Esophagus muscularis mucosa (tissue), 4 donors: ENCODE data around the gene STK33. TPM values are rescaled to one million over a fixed set of nuclear protein-coding genes. Genes with fewer than 3 reads are reported as not detected.

Experiments
- DNase-seq: peaks from one replicate; pipeline ENCODE4 v3.0.0-alpha.2; 2017; ENCODE audit errors: extremely low spot score
- H3K27ac ChIP-seq, 4 donors: fragments of 200-600 bp; sonication (generic); replicated peaks in 1 of 4; 1 replicate in 3 of 4; 2 replicates in 1 of 4; pipeline ENCODE4 v1.5.1; 2016 to 2019; ENCODE audit warnings: mild to moderate bottlenecking in 1 of 4
- H3K27me3 ChIP-seq, 4 donors: fragments of 200-600 bp; sonication (generic); one replicate each; pipeline versions ENCODE4 v1.5.1 to v1.6.0; 2016 to 2019
- H3K36me3 ChIP-seq, 4 donors: fragments of 200-600 bp; sonication (generic); one replicate each; pipeline ENCODE4 v1.5.1; 2016 to 2019
- H3K4me1 ChIP-seq, 4 donors: fragments of 200-600 bp; sonication (generic); one replicate each; pipeline ENCODE4 v1.5.1; 2016 to 2019
- H3K4me3 ChIP-seq, 4 donors: fragments of 200-600 bp; sonication (generic); 1 replicate in 2 of 4; 2 replicates in 2 of 4; pipeline ENCODE4 v1.5.1; 2016 to 2019; ENCODE audit warnings: mild to moderate bottlenecking in 4 of 4, moderate library complexity in 1 of 4
- H3K9me3 ChIP-seq, 4 donors: fragments of 200-600 bp; sonication (generic); 1 replicate in 3 of 4; 2 replicates in 1 of 4; pipeline ENCODE4 v1.5.1; 2016 to 2019
- EP300 ChIP-seq: sonication (generic); formaldehyde crosslinking; IDR thresholded peaks from one replicate; pipeline ENCODE4 v1.6.1; 2017; ENCODE audit warnings: antibody characterized with exemption
- POLR2A ChIP-seq: fragments of 450-650 bp; IDR thresholded peaks from one replicate; pipeline ENCODE4 v1.6.1; 2017; ENCODE audit warnings: antibody characterized with exemption, moderate library complexity, mild to moderate bottlenecking, low read depth
- POLR2AphosphoS5 ChIP-seq, 2 donors: sonication (generic); formaldehyde crosslinking; IDR thresholded peaks; one replicate each; pipeline ENCODE4 v1.6.1; 2017; ENCODE audit warnings: antibody characterized with exemption in 2 of 2
- WGBS: methylation state at CpG from one replicate; pipeline ENCODE4 v1.1.5; 2018; 5-methylcytosine and 5-hydroxymethylcytosine counted together
- intact Hi-C: fragments of 100-400 bp; cut with DNase I; formaldehyde crosslinking; loops from one replicate; pipeline ENCODE4 v1.15.1; 2023
- total RNA-seq, 4 donors: library from RNA; depleted of rRNA; stranded (reverse); fragments of >200 nt; gene quantifications; one replicate each; pipeline versions ENCODE4 v1.1.0 to v1.2.1, GENCODE V29; 2016
- TF ChIP-seq, protein P1 (sequence below), 3 experiments: fragments of 200-600 bp in 2 of 3; fragments of 450-650 bp in 1 of 3; sonication (generic) in 2 of 3; IDR thresholded peaks; one replicate each; pipeline ENCODE4 v1.5.1; 2017 to 2019; ENCODE audit warnings: antibody characterized with exemption in 3 of 3, mild to moderate bottlenecking in 2 of 3, moderate library complexity in 1 of 3

The STK33 gene
- total RNA-seq, 4 donors from 2014 or later: 12.7 to 29.1 (median 19.8) TPM

DNA sequence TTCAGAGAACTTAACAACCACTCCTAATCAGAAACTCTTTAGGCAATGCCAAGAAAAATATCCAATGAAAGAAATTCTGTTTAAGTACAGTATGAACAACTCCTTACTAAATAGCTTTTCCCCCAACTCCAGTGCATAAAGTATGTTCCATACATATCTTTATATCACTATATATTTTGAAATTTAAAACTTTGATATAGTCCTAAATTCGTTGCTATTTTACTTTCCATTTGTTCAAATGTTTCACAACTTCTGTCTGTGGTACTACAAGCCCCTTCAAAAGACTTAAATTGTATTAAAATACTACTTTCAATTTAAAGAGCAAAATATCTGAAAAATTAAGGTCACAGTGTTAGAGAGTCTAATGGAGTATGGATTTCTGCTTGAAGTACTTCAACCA is 52.6 kb downstream of the STK33 start:
- TF ChIP-seq POLR2AphosphoS5 (IDR thresholded peaks at IDR 0.05) (no peak), POLR2A (no peak), EP300 (no peak)
- TF ChIP-seq, protein P1, sequence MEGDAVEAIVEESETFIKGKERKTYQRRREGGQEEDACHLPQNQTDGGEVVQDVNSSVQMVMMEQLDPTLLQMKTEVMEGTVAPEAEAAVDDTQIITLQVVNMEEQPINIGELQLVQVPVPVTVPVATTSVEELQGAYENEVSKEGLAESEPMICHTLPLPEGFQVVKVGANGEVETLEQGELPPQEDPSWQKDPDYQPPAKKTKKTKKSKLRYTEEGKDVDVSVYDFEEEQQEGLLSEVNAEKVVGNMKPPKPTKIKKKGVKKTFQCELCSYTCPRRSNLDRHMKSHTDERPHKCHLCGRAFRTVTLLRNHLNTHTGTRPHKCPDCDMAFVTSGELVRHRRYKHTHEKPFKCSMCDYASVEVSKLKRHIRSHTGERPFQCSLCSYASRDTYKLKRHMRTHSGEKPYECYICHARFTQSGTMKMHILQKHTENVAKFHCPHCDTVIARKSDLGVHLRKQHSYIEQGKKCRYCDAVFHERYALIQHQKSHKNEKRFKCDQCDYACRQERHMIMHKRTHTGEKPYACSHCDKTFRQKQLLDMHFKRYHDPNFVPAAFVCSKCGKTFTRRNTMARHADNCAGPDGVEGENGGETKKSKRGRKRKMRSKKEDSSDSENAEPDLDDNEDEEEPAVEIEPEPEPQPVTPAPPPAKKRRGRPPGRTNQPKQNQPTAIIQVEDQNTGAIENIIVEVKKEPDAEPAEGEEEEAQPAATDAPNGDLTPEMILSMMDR (IDR thresholded peaks at IDR 0.05): no peak
- WGBS: 51% methylated on average over 1 of the region's 1 CpG
- no peak for DNase-seq
- Histone ChIP-seq H3K4me3 (no peak overlapping the region), H3K9me3 (no peaks in the 10 kb centered on the region), H3K36me3 (no peaks in the 10 kb centered on the region), H3K27ac (no peak overlapping the region), H3K27me3 (no peaks in the 10 kb centered on the region), H3K4me1 (peaks cover 0 to 7% (median 5%) of the 10 kb centered on the region in 4 donors)
- intact Hi-C loops: no loop called here

DNA sequence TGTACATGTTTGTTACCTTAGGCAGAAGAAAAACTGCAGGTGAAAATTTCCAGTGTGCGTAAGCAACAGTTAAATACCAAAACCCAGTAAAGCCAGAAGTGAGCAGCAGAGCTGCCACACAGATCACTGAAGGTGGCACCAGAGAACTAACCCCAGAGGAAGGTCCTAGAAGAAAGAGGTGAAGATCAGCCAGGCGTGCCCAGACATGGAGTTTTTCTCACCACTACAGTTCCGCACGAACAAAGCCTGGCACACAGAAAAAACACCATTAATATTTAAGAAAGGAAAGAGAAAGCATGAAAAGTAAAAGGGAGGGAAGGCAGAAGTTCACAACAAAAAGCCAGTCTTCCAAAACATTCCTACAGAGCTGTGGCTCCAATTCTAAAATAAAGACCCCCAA is 60.7 kb downstream of the STK33 start:
- H3K27ac ChIP-seq: no peak overlapping the region
- H3K36me3 ChIP-seq: no peaks in the 10 kb centered on the region
- no peak overlapping the region for H3K4me3 ChIP-seq
- TF ChIP-seq, protein P1 (IDR thresholded peaks at IDR 0.05): no peak
- TF ChIP-seq EP300 (no peak), POLR2AphosphoS5 (IDR thresholded peaks at IDR 0.05) (no peak), POLR2A (no peak)
- intact Hi-C loops: no loop called here
- no peak for DNase-seq
- H3K9me3 ChIP-seq: no peaks in the 10 kb centered on the region
- H3K27me3 ChIP-seq: no peaks in the 10 kb centered on the region
- 92% methylated on average over 4 of the region's 4 CpGs for WGBS
- peaks cover 0 to 5% (median 2%) of the 10 kb centered on the region in 4 donors for H3K4me1 ChIP-seq

DNA sequence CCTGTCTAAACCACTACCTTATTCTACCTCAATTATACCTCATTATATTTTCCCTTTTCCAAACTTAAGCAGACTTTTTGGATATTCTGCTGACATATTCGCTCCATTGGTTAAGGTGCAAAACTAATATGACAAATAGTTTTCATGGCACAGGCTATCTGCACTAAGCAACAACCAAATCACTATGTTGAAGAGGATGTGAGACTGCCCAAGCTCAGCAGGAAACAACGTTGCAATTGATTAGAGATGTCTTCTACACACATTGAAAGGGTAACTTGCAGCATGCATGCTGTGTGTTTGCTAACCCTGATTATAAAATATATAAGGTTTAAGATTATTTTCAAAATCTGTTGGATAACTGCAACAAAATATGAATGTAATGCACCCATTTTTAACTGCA is 61.6 kb downstream of the STK33 start:
- Histone ChIP-seq H3K4me3 (no peak overlapping the region), H3K4me1 (peaks cover 0 to 5% (median 2%) of the 10 kb centered on the region in 4 donors), H3K27ac (no peak overlapping the region), H3K27me3 (no peaks in the 10 kb centered on the region), H3K9me3 (no peaks in the 10 kb centered on the region), H3K36me3 (no peaks in the 10 kb centered on the region)
- DNase-seq: no peak
- no peak for TF ChIP-seq POLR2A
- TF ChIP-seq POLR2AphosphoS5 (IDR thresholded peaks at IDR 0.05): no peak
- TF ChIP-seq, protein P1 (IDR thresholded peaks at IDR 0.05): no peak
- no peak for TF ChIP-seq EP300
- 85% methylated on average over 2 of the region's 2 CpGs for WGBS
- intact Hi-C loops: no loop called here

DNA sequence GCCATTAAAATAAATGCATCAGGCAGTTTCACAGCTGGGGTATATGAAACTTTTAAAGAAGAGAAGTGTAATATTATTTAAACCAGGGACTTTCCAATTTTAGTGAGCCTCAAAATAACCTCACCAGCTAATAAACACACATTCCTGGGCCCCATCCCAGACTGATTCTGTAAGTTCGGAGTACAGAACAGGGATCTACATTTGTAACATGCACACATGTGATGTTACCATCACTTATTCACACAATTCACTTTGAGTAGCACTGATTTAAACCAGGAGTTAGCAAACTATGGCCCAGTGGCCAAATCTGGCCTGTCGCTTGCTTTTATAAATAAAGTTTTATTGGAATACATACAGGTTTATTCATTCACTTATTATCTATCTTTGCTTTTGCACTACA is 62.0 kb downstream of the STK33 start:
- Histone ChIP-seq H3K36me3 (no peaks in the 10 kb centered on the region), H3K27me3 (no peaks in the 10 kb centered on the region), H3K4me1 (peaks cover 0 to 5% (median 2%) of the 10 kb centered on the region in 4 donors), H3K4me3 (no peak overlapping the region), H3K9me3 (no peaks in the 10 kb centered on the region), H3K27ac (no peak overlapping the region)
- intact Hi-C loops: no loop called here
- TF ChIP-seq, protein P1 (IDR thresholded peaks at IDR 0.05): no peak
- TF ChIP-seq POLR2A (no peak), POLR2AphosphoS5 (IDR thresholded peaks at IDR 0.05) (no peak), EP300 (no peak)
- WGBS: 95% methylated on average over 2 of the region's 2 CpGs
- no peak for DNase-seq

DNA sequence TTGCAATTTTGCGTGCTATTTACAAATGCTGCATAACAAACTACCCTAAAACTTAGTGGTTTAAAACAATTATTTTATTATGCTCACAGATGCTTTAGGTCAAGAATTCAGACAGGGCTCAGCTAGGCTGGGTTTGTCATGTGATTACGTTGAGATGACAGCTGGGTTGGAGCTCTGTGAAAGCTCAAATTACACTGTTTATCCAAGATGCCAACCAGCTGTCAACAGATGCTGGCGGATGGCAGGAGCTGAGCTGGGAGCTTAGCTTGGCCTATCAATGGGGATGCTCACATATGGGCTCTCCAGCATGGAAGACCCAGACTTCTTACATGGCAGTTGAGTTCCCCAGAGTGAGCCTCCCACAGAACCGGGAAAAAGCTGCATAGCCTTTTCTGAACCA is 62.7 kb downstream of the STK33 start:
- Histone ChIP-seq H3K27me3 (no peaks in the 10 kb centered on the region), H3K4me3 (no peak overlapping the region), H3K36me3 (no peaks in the 10 kb centered on the region), H3K9me3 (no peaks in the 10 kb centered on the region), H3K4me1 (peaks cover 0 to 5% (median 2%) of the 10 kb centered on the region in 4 donors), H3K27ac (no peak overlapping the region)
- no peak for DNase-seq
- TF ChIP-seq, protein P1 (IDR thresholded peaks at IDR 0.05): no peak
- TF ChIP-seq POLR2A: no peak
- no peak for TF ChIP-seq POLR2AphosphoS5 (IDR thresholded peaks at IDR 0.05)
- no peak for TF ChIP-seq EP300
- intact Hi-C loops: no loop called here
- 68% methylated on average over 4 of the region's 4 CpGs for WGBS
